Esophagus muscularis mucosa (tissue), 3 donors: Measurements from ENCODE around the gene GALNT13.

Experiments used
- POLR2A ChIP-seq: fragments of 450-650 bp; IDR thresholded peaks from one replicate; pipeline ENCODE4 v1.6.1; 2017; ENCODE audit warnings: antibody characterized with exemption, moderate library complexity, mild to moderate bottlenecking, low read depth
- POLR2AphosphoS5 ChIP-seq, 2 donors: sonication (generic); formaldehyde crosslinking; IDR thresholded peaks; one replicate each; pipeline ENCODE4 v1.6.1; 2017; ENCODE audit warnings: antibody characterized with exemption in 2 of 2
- TF ChIP-seq, protein P1 (sequence below), 3 experiments: fragments of 200-600 bp in 2 of 3; fragments of 450-650 bp in 1 of 3; sonication (generic) in 2 of 3; IDR thresholded peaks; one replicate each; pipeline ENCODE4 v1.5.1; 2017 to 2019; ENCODE audit warnings: antibody characterized with exemption in 3 of 3, mild to moderate bottlenecking in 2 of 3, moderate library complexity in 1 of 3

DNA sequence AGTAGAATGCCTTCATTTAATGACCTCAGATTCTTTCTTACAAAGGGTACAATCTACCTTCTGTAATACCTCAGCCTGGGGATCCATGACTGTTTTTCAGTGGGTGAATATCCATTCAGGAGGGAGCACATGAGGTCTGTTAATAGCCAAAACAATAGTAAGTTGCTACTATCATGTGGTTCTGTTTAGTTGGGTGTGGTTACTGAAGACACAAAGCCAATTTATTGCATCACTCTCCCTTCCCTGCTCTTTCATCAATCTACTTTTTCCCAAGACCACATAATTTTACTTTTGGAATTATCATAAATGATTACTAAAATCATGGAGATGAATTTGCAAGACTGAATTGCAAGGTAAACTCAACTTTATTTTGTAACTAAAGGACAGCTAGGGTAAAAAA lies 254.2 kb downstream of the GALNT13 start:
- TF ChIP-seq, protein P1, sequence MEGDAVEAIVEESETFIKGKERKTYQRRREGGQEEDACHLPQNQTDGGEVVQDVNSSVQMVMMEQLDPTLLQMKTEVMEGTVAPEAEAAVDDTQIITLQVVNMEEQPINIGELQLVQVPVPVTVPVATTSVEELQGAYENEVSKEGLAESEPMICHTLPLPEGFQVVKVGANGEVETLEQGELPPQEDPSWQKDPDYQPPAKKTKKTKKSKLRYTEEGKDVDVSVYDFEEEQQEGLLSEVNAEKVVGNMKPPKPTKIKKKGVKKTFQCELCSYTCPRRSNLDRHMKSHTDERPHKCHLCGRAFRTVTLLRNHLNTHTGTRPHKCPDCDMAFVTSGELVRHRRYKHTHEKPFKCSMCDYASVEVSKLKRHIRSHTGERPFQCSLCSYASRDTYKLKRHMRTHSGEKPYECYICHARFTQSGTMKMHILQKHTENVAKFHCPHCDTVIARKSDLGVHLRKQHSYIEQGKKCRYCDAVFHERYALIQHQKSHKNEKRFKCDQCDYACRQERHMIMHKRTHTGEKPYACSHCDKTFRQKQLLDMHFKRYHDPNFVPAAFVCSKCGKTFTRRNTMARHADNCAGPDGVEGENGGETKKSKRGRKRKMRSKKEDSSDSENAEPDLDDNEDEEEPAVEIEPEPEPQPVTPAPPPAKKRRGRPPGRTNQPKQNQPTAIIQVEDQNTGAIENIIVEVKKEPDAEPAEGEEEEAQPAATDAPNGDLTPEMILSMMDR (IDR thresholded peaks at IDR 0.05) = no peak
- TF ChIP-seq POLR2A = no peak
- no peak for TF ChIP-seq POLR2AphosphoS5 (IDR thresholded peaks at IDR 0.05)
